ENCODE results near the gene INPP5D.
"Not testable (repeated sequence)": the region's sequence is repeated elsewhere in the genome, so short reads cannot be mapped to it uniquely, and the experiment has no call there.

Gene INPP5D

DNA sequence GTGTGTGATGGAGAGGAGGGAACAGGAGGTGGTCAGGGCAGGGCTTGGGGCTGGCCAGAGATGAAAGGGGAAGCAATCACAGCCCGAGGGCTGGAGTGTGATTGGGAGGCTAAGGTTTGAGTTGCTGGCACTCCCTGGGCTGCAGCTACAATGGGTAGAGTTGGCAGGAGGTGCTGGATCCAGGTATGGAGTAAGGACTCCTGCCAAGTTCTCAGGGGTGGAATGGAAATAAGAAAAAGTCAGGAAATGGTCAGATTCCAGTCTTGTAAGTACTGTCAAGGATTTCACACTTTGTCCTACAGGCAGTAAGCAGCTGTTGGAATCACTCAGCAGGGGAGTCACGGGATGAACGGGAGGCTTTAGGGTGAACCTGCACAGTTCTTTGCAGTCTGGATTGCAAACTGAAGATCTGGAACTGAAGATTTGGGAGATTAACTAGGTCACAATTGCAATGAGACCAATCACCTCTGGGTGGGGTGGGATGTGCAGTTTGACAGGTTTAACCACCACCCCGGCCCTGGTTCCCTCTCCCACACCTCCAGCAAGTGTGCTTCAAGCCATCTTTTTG lies 10.9 kb upstream of the INPP5D start:
- no peaks in the 10 kb centered on the region for H3K9me2 ChIP-seq (ENCODE audit: low read depth, low read length)
- no peak overlapping the region for H3K27ac ChIP-seq (ENCODE audit: low read depth, low read length, poor library complexity, severe bottlenecking)
- H3K4me2 ChIP-seq (ENCODE audit: low read length): no peak overlapping the region
- no peak overlapping the region for H2AFZ ChIP-seq (ENCODE audit: low read length)
- no peaks in the 10 kb centered on the region for H3F3A ChIP-seq (ENCODE audit: insufficient read depth, low read length)
- no peak overlapping the region for H3K9ac ChIP-seq (ENCODE audit: low read length)
- H3K9me3 ChIP-seq (ENCODE audit: low read length): no peaks in the 10 kb centered on the region
- no peaks in the 10 kb centered on the region for H3K36me3 ChIP-seq (ENCODE audit: insufficient read depth, low read length)
- no peaks in the 10 kb centered on the region for H4K20me1 ChIP-seq (ENCODE audit: insufficient read depth, low read length)
- no peaks in the 10 kb centered on the region for H3K79me2 ChIP-seq (ENCODE audit: insufficient read depth, low read length)
- TF ChIP-seq, protein P1, sequence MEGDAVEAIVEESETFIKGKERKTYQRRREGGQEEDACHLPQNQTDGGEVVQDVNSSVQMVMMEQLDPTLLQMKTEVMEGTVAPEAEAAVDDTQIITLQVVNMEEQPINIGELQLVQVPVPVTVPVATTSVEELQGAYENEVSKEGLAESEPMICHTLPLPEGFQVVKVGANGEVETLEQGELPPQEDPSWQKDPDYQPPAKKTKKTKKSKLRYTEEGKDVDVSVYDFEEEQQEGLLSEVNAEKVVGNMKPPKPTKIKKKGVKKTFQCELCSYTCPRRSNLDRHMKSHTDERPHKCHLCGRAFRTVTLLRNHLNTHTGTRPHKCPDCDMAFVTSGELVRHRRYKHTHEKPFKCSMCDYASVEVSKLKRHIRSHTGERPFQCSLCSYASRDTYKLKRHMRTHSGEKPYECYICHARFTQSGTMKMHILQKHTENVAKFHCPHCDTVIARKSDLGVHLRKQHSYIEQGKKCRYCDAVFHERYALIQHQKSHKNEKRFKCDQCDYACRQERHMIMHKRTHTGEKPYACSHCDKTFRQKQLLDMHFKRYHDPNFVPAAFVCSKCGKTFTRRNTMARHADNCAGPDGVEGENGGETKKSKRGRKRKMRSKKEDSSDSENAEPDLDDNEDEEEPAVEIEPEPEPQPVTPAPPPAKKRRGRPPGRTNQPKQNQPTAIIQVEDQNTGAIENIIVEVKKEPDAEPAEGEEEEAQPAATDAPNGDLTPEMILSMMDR (IDR thresholded peaks at IDR 0.05; ENCODE audit: low read length): peak; percentile 16; the same call in 1 of the 2 replicates
- TF ChIP-seq EZH2 (IDR thresholded peaks at IDR 0.05; ENCODE audit: borderline replicate concordance, low read length): no peak
- H3K27me3 ChIP-seq (ENCODE audit: insufficient read depth, low read length): peaks cover 3% of the 10 kb centered on the region; the same call in 1 of the 2 replicates
- no peak overlapping the region for H3K4me3 ChIP-seq (ENCODE audit: low read depth, low read length, poor library complexity, severe bottlenecking)
- H3K4me1 ChIP-seq (ENCODE audit: insufficient read depth, low read length, severe bottlenecking): peaks cover 6% of the 10 kb centered on the region

DNA sequence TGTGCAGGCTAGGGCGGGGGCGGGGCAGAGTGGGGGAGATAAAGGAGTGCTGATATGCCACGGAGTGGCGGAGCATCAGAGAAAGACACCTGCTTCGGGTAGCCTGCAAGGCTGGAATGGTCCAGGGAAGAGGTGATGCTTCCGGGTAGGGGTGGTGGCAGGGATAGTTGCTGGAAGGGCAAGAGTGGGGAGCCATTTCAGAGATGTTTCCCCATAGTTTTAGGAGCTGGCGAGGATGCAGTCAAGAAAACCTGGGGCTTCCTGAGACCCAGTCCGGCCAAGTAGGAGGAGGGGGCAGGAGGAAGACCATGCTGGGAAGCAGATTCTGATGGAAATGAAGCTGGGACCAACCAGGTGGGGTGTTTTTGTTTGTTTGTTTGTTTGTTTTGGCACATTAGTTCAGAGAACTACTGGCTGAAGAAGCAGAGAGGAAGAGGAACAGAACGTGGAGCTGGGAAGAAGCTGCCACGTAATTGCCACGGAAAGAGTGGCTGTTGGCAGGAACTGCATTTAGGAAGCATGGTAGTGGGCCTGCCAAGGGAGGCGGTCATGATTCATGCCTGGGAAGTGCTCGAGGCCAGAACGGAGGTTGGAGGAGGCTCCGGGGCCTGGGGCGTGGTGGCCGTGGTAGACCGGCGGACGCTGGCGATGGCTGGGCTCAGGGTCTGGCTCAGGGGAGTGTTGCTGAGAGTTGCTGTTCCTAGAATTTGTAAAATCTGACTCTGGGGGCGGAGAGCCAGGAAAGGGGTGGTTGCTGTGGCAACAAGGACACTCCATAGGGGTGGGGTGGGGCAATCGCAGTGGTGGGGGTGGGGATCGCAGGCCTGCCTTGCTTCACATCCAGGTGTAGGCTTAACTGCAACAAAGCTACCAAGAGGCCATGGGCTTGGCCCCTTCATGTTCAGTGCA lies 8.6 kb upstream of the INPP5D start:
- H3K9ac ChIP-seq (ENCODE audit: low read length): no peak overlapping the region
- H3K4me2 ChIP-seq (ENCODE audit: low read length): no peak overlapping the region
- peaks cover 6% of the 10 kb centered on the region for H3K4me1 ChIP-seq (ENCODE audit: insufficient read depth, low read length, severe bottlenecking)
- H3F3A ChIP-seq (ENCODE audit: insufficient read depth, low read length): no peaks in the 10 kb centered on the region
- H3K27ac ChIP-seq (ENCODE audit: low read depth, low read length, poor library complexity, severe bottlenecking): no peak overlapping the region
- no peak overlapping the region for H2AFZ ChIP-seq (ENCODE audit: low read length)
- no peaks in the 10 kb centered on the region for H3K9me2 ChIP-seq (ENCODE audit: low read depth, low read length)
- H3K4me3 ChIP-seq (ENCODE audit: low read depth, low read length, poor library complexity, severe bottlenecking): no peak overlapping the region
- H4K20me1 ChIP-seq (ENCODE audit: insufficient read depth, low read length): no peaks in the 10 kb centered on the region
- H3K79me2 ChIP-seq (ENCODE audit: insufficient read depth, low read length): no peaks in the 10 kb centered on the region
- H3K36me3 ChIP-seq (ENCODE audit: insufficient read depth, low read length): no peaks in the 10 kb centered on the region
- no peaks in the 10 kb centered on the region for H3K9me3 ChIP-seq (ENCODE audit: low read length)
- TF ChIP-seq, protein P1 (IDR thresholded peaks at IDR 0.05; ENCODE audit: low read length): no peak
- no peak for TF ChIP-seq EZH2 (IDR thresholded peaks at IDR 0.05; ENCODE audit: borderline replicate concordance, low read length)
- H3K27me3 ChIP-seq (ENCODE audit: insufficient read depth, low read length): peaks cover 3% of the 10 kb centered on the region; the same call in 1 of the 2 replicates

DNA sequence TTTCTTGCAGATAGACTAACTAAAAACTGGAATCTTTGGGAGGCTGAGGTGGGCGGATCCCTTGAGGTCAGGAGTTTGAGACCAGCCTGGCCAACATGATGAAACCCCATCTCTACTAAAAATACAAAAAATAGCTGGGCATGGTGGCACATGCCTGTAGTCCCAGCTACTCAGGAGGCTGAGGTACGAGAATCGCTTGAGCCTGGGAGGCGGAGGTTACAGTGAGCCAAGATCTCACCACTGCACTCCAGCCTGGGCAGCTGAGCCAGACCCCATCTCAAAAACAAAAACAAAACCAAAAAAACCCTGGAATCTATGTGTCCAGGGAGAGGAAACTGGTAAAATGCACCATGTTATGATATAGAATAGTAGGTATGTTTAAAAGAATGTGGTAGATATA lies 7.6 kb upstream of the INPP5D start:
- not testable (repeated sequence) for H3K9ac ChIP-seq (ENCODE audit: low read length); H3K4me1 ChIP-seq (ENCODE audit: insufficient read depth, low read length, severe bottlenecking); H3K36me3 ChIP-seq (ENCODE audit: insufficient read depth, low read length); H4K20me1 ChIP-seq (ENCODE audit: insufficient read depth, low read length); H3F3A ChIP-seq (ENCODE audit: insufficient read depth, low read length); H3K4me3 ChIP-seq (ENCODE audit: low read depth, low read length, poor library complexity, severe bottlenecking); H2AFZ ChIP-seq (ENCODE audit: low read length); H3K4me2 ChIP-seq (ENCODE audit: low read length); H3K79me2 ChIP-seq (ENCODE audit: insufficient read depth, low read length); H3K27me3 ChIP-seq (ENCODE audit: insufficient read depth, low read length); H3K9me2 ChIP-seq (ENCODE audit: low read depth, low read length); H3K27ac ChIP-seq (ENCODE audit: low read depth, low read length, poor library complexity, severe bottlenecking); H3K9me3 ChIP-seq (ENCODE audit: low read length)

Data from OCI-LY1 (cell line).